ENCODE measurements around the gene EPHA1.
A peak's percentile ranks its signal among the peaks of the same experiment; 100 is the strongest.
"Not testable (repeated sequence)": the region's sequence is repeated elsewhere in the genome, so short reads cannot be mapped to it uniquely, and the experiment has no call there.

Gene EPHA1

DNA sequence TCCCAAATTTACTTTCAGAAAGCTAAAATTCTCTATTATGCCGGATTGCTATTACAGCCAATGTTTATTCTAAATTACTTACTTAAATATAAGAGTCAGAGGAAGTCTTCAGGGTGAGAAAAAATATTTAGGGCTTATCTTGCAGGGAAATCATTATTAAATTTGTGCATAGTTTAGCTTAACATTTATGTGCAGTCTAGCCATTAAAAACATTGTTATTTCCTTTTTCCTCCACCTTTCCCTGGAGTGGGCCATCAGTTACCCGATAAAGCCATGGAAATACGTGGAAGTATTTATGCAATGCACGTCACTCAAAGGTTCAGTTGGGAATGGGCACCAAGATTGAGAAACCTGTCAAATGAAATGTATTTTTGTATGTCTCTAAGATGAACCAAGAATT lies 25.1 kb upstream of the EPHA1 start:
- TF ChIP-seq, protein P1, sequence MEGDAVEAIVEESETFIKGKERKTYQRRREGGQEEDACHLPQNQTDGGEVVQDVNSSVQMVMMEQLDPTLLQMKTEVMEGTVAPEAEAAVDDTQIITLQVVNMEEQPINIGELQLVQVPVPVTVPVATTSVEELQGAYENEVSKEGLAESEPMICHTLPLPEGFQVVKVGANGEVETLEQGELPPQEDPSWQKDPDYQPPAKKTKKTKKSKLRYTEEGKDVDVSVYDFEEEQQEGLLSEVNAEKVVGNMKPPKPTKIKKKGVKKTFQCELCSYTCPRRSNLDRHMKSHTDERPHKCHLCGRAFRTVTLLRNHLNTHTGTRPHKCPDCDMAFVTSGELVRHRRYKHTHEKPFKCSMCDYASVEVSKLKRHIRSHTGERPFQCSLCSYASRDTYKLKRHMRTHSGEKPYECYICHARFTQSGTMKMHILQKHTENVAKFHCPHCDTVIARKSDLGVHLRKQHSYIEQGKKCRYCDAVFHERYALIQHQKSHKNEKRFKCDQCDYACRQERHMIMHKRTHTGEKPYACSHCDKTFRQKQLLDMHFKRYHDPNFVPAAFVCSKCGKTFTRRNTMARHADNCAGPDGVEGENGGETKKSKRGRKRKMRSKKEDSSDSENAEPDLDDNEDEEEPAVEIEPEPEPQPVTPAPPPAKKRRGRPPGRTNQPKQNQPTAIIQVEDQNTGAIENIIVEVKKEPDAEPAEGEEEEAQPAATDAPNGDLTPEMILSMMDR (IDR thresholded peaks at IDR 0.05): no peak
- TF ChIP-seq ZFX (IDR thresholded peaks at IDR 0.05; ENCODE audit: borderline replicate concordance): no peak
- H3K27ac ChIP-seq: no peak overlapping the region

GRCh38 chr7:143431109-143431508 lies 22.5 kb upstream of the EPHA1 start:
- no peak for TF ChIP-seq ZFX (IDR thresholded peaks at IDR 0.05; ENCODE audit: borderline replicate concordance)
- TF ChIP-seq, protein P1 (IDR thresholded peaks at IDR 0.05): no peak
- H3K27ac ChIP-seq: no peak overlapping the region

DNA sequence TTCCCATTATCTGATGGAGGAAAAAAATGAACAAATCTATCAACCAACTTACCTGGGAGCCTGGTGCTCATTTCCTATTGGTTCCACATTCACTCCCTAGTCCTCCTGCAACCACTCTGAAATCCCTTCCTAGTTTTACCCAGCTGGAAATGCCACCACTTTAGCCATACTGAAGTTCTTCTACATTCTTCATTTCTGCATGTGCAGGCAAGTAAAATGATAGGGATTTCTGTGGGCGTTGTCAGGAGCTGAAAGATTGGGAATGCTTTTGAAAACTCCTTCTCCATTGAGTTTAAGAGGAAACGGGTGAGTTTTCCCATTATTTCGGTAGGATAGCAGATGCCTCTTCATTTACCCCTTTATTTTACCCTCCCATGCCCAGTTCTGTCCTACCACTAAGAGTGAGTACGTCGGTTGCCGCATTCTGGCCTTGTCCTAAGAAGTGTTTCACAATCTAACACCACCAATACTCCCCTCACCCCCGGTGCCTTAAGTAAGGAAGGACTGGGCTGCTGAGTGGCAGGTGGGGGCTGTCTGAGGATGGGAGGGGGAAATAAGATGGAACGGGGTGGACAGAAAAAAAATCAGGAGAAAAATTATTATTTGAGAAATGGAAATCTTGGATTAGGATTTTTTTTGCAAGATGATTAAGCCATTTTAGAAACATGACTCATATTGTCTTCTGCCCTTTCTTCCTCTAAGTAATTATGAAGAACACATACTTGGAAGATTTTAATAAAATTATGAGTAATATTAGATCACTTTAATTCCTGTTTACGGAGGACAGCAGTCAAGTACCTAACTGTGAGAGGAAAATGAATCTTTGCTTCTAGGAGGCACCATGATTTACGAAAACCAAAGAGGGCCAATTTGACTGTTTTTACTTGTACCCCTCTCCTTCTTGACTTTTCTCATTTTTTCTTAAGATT lies 21.4 kb upstream of the EPHA1 start:
- H3K27ac ChIP-seq: no peak overlapping the region
- TF ChIP-seq, protein P1 (IDR thresholded peaks at IDR 0.05): no peak

DNA sequence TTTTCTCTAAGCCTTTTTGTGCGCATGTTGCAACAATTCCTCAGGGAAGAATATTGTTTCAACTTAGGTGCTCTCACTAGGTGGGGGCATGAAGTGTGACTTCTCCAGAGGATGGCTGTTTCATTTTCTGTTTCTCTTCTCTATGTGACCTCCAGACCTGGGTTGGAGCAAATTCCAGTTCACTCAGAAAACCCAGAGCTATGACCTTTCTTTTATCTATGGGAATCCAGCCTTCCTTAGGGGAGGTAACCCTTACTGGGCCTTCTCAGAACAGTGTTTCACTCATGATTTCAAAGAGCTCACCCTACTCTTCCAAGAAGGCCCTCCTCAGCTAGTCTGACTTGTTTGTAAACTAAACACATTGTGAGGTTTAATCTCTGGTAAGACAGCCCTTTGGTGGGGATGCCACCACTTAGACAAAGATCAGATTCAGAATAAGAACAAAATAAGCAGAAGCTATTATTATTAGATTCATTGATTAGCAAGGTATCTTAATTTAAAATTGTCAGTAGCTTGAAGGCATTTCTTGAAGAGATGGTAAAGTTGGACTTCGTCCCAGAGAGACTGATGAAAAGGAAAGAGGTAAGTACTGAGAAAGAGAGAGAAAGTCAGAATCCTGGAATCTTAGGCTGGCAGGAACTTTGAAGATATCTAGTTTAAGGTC lies 18.0 kb upstream of the EPHA1 start:
- no peak for TF ChIP-seq ZFX (IDR thresholded peaks at IDR 0.05; ENCODE audit: borderline replicate concordance)
- TF ChIP-seq, protein P1 (IDR thresholded peaks at IDR 0.05): no peak

DNA sequence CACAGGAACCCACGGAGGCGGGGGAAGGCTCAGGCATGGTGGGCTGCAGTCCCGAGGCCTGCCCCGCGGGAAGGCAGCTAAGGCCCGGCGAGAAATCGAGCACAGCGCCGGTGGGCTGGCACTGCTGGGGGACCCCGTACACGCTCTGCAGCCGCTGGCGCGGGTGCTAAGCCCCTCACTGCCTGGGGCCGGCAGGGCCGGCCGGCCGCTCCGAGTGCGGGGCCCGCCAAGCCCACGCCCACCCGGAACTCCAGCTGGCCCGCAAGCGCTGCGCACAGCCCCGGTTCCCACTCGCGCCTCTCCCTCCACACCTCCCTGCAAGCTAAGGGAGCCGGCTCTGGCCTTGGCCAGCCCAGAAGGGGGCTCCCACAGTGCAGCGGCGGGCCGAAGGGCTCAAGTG lies 15.8 kb upstream of the EPHA1 start:
- H3K27ac ChIP-seq: not testable (repeated sequence)

More for the DNA sequence above, 18.0 kb upstream of the EPHA1 start:
- H3K27ac ChIP-seq: no peak overlapping the region

DNA sequence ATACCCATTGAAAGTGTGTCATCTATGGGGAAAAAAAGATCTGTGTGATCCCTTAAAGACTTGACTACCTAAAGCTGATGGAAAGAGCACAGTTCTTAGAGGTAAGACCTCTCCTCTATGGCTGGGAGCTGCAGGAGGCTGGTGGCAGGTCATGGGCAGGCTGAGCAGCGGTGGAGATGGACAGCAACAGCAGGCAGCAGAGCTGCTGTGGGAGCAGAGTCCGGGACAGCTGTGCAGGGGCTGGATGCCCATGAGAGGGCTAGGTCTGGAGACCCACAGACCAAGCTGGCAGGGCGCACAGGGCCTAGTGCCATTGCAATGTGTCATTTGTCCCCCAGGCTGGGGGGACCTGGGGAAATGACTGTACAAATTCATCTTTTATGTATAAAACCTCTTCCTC lies 13.4 kb upstream of the EPHA1 start:
- no peak overlapping the region for H3K27ac ChIP-seq
- TF ChIP-seq, protein P1 (IDR thresholded peaks at IDR 0.05): no peak
- TF ChIP-seq ZFX (IDR thresholded peaks at IDR 0.05; ENCODE audit: borderline replicate concordance): no peak

- H3K27ac ChIP-seq: not testable (repeated sequence)
These were observed 12.0 kb upstream of the EPHA1 start for GRCh38 chr7:143420624-143421023.

GRCh38 chr7:143419880-143420279 lies 11.2 kb upstream of the EPHA1 start:
- peak overlapping the region; percentile 6; the same call in 1 of the 2 replicates for H3K27ac ChIP-seq
- no peak for TF ChIP-seq ZFX (IDR thresholded peaks at IDR 0.05; ENCODE audit: borderline replicate concordance)
- TF ChIP-seq, protein P1 (IDR thresholded peaks at IDR 0.05): no peak
